ENCODE data around the gene PPP1R8. TPM values are rescaled to one million over a fixed set of nuclear protein-coding genes. Genes with fewer than 3 reads are reported as not detected.

Gene PPP1R8
- total and polyA plus RNA-seq, 10 of the 15 experiments (the other 5 are each of a cell fraction or from before 2014, with no cell fraction given), result 10.2 to 77.0 (median 53.0) TPM

GRCh38 chr1:27872059-27872801 lies 41.6 kb downstream of the PPP1R8 start, which contains the start of gene THEMIS2:
TSS of gene THEMIS2 (plus strand) at chr1:27872544. CDS start at chr1:27872572, 28 bp downstream.
- Histone ChIP-seq H3K36me3 (ENCODE audit: control insufficient read depth in 2 of 2, insufficient read depth in 2 of 2, low read length in 1 of 2) (peaks cover 2% of the 10 kb centered on the region in 2 experiments; a peak in 2 of 4 replicates), H3K4me1 (ENCODE audit: control insufficient read depth, insufficient read depth, low read length) (peaks cover 44% of the 10 kb centered on the region), H2AFZ (ENCODE audit: control insufficient read depth, low read depth, low read length) (peak within 1 kb of the TSS; percentile 11), H3K9ac (ENCODE audit: control insufficient read depth, insufficient read depth, low read length) (peak within 1 kb of the TSS; percentile 93), H3K79me2 (ENCODE audit: control insufficient read depth, insufficient read depth, low read length) (peaks cover 44% of the 10 kb centered on the region), H3K4me3 (peak within 1 kb of the TSS; percentile 90), H3K4me2 (ENCODE audit: control insufficient read depth, insufficient read depth) (peak within 1 kb of the TSS; percentile 97), H3K27me3 (replicated peaks in 1 of 2; ENCODE audit: control insufficient read depth in 2 of 2, insufficient read depth in 2 of 2, low read length in 1 of 2) (no peaks in the 10 kb centered on the region), H3K27ac (ENCODE audit: control insufficient read depth, insufficient read depth) (peak within 1 kb of the TSS; percentile 93), H4K20me1 (ENCODE audit: control insufficient read depth, insufficient read depth) (no peaks in the 10 kb centered on the region), H3K9me3 (replicated peaks; ENCODE audit: control insufficient read depth, insufficient read depth, low read length) (no peaks in the 10 kb centered on the region)
- ATAC-seq (peak; percentile 66), DNase-seq (ENCODE audit: low read depth, low spot score) (no peak), FAIRE-seq (no peak)
- intact Hi-C loops (cut with micrococcal nuclease; ENCODE audit: unreplicated experiment), result loop anchor here (10.0 kb wide), 1 partner anchor 373 kb away; no protein-coding TSS in a partner anchor
- RAD21 ChIA-PET (ENCODE audit: unreplicated experiment), result interaction anchor here (0.9 to 4.2 kb wide), 3 partner anchors 12 to 337 kb away, joined by 3 to 46 read pairs (median 33); no protein-coding TSS in a partner anchor
- SMC1A ChIA-PET (ENCODE audit: uncharacterized antibody, unreplicated experiment), result interaction anchor here (0.8 to 3.8 kb wide), 2 partner anchors 14 to 19 kb away, joined by 4 to 43 read pairs; no protein-coding TSS in a partner anchor
- 11% methylated on average over 34 of the region's 53 CpGs for WGBS (ENCODE audit: insufficient coverage, insufficient replicate concordance, low lambda C conversion rate, missing lambda C conversion rate)
- CTCF ChIA-PET, result interaction anchor here (1.2 to 1.6 kb wide), 2 partner anchors 12 to 18 kb away, joined by 3 to 4 read pairs; no protein-coding TSS in a partner anchor
- POLR2A ChIA-PET, result interaction anchor here (0.8 to 6.0 kb wide), 4 partner anchors 12 to 39 kb away, joined by 3 to 63 read pairs (median 16); no protein-coding TSS in a partner anchor
- no TSS peak for BruUV-seq (replicated peaks)
- in situ Hi-C loops (cut with MboI), result no loop called here
- peak; percentile 66; the same call in 1 of the 2 replicates for TF ChIP-seq ZNF687 (IDR thresholded peaks at IDR 0.05)
- TF ChIP-seq CREB1 (IDR thresholded peaks at IDR 0.05; ENCODE audit: low read depth), result no peak
- no peak for TF ChIP-seq FOS (IDR thresholded peaks at IDR 0.05; ENCODE audit: borderline replicate concordance, extremely low read depth, insufficient read length)
- no peak for TF ChIP-seq BCL3 (IDR thresholded peaks at IDR 0.05; ENCODE audit: borderline replicate concordance, insufficient read depth, low read depth, low read length, poor library complexity, severe bottlenecking)
- TF ChIP-seq SUZ12 (IDR thresholded peaks at IDR 0.05; ENCODE audit: unreplicated experiment), result no peak
- TF ChIP-seq ZNF384 (IDR thresholded peaks at IDR 0.05; ENCODE audit: borderline replicate concordance, low read depth, low read length), result no peak
- peak; percentile 45; the same call in 1 of the 2 replicates for TF ChIP-seq SMAD5 (IDR thresholded peaks at IDR 0.05; ENCODE audit: low read depth)
- TF ChIP-seq CREM (IDR thresholded peaks at IDR 0.05; ENCODE audit: low read depth), result no peak
- 0 out of 3 replicates have a peak, but pooled peaks of 1 of the 2 experiments have one; percentile 10 for TF ChIP-seq EGR1 (IDR thresholded peaks at IDR 0.05; ENCODE audit: borderline replicate concordance in 1 of 2, low read depth in 2 of 2, low read length in 2 of 2)
- no peak for TF ChIP-seq GABPA (IDR thresholded peaks at IDR 0.05; ENCODE audit: low read depth)
- TF ChIP-seq TBL1XR1 (IDR thresholded peaks at IDR 0.05; ENCODE audit: low read depth, low read length), result no peak
- TF ChIP-seq ZBED1 (IDR thresholded peaks at IDR 0.05; ENCODE audit: borderline replicate concordance), result no peak
- TF ChIP-seq HDGF (IDR thresholded peaks at IDR 0.05), result no peak
- no peak for TF ChIP-seq ETV6 (conservative IDR thresholded peaks at IDR 0.05 in 1 of 2, IDR thresholded peaks at IDR 0.05 in 1 of 2; ENCODE audit: borderline replicate concordance in 1 of 2, low read depth in 1 of 2)
- TF ChIP-seq NBN (IDR thresholded peaks at IDR 0.05), result no peak
- TF ChIP-seq PBX3 (IDR thresholded peaks at IDR 0.05; ENCODE audit: insufficient replicate concordance, low read depth, low read length), result no peak
- TF ChIP-seq POLR2A (IDR thresholded peaks at IDR 0.05; ENCODE audit: low read depth, low read length), result peak; percentile 88
